GM12878 (cell line): Measurements from ENCODE around the gene GNLY. TPM values are rescaled to one million over a fixed set of nuclear protein-coding genes. Genes with fewer than 3 reads are reported as not detected.
A peak's percentile ranks its signal among the peaks of the same experiment; 100 is the strongest.

Experiments used
- ATAC-seq: fragments of 200-7000 bp; cut with Tn5 transposase; 3 replicates; pipeline ENCODE4 v1.9.1; 2020; ENCODE audit warnings: mild to moderate bottlenecking, moderate library complexity
- BruUV-seq: library from RNA; stranded (reverse); fragments of 400-500 nt; replicated peaks from 2 replicates; lab custom pipeline; 2021; lab: Mats Ljungman, UMichigan
- CTCF ChIA-PET: fragments of 300-600 bp; sonication (Branson Sonifier 250); formaldehyde crosslinking; extraction: SDS; loops from one replicate; lab custom pipeline; 2021; ENCODE audit warnings: inconsistent platforms; lab: Yijun Ruan, JAX
- POLR2A ChIA-PET: fragments of 350-600 bp; formaldehyde crosslinking; extraction: SDS; loops from one replicate; lab custom pipeline; 2021; ENCODE audit warnings: inconsistent platforms; lab: Charles Lee
- RAD21 ChIA-PET: fragments of 300-600 bp; sonication (Branson Sonifier 250); formaldehyde crosslinking; loops from one replicate; lab custom pipeline; 2023; ENCODE audit warnings: antibody characterized with exemption; ENCODE audit not compliant: unreplicated experiment; lab: Charles Lee
- SMC1A ChIA-PET: fragments of 300-600 bp; sonication (Branson Sonifier 250); formaldehyde crosslinking; loops from one replicate; lab custom pipeline; 2023; ENCODE audit not compliant: unreplicated experiment, uncharacterized antibody; lab: Charles Lee
- DNase-seq: peaks from one replicate; pipeline ENCODE4 v3.0.0-alpha.2; 2011; ENCODE audit warnings: low read depth, low spot score
- FAIRE-seq: peaks from 3 replicates; lab custom pipeline; 2011; peaks lifted over from hg19 to GRCh38; lab: Jason Lieb, UNC
- H2AFZ ChIP-seq: 2 replicates; pipeline ENCODE4 v1.6.0; 2011; ENCODE audit warnings: low read depth, low read length, control low read depth; ENCODE audit not compliant: control insufficient read depth
- H3K27ac ChIP-seq: 2 replicates; pipeline ENCODE4 v1.5.1; 2011; ENCODE audit warnings: control low read depth; ENCODE audit not compliant: control insufficient read depth, insufficient read depth
- H3K27me3 ChIP-seq, 2 experiments: replicated peaks in 1 of 2; 2 replicates each; pipeline versions ENCODE4 v1.6.0 to v1.6.1; 2011; ENCODE audit warnings: low read length in 1 of 2; ENCODE audit not compliant: control insufficient read depth in 2 of 2, insufficient read depth in 2 of 2
- H3K36me3 ChIP-seq, 2 experiments: 2 replicates each; pipeline ENCODE4 v1.5.1; 2011; ENCODE audit warnings: low read length in 1 of 2; ENCODE audit not compliant: control insufficient read depth in 2 of 2, insufficient read depth in 2 of 2
- H3K4me1 ChIP-seq: 2 replicates; pipeline ENCODE4 v1.6.1; 2011; ENCODE audit warnings: mild to moderate bottlenecking, low read length, moderate library complexity, mixed read lengths; ENCODE audit not compliant: control insufficient read depth, insufficient read depth
- H3K4me2 ChIP-seq: 2 replicates; pipeline ENCODE4 v1.6.0; 2011; ENCODE audit warnings: control low read depth; ENCODE audit not compliant: control insufficient read depth, insufficient read depth
- H3K4me3 ChIP-seq: fragments of 200-600 bp; sonication (generic); 2 replicates; pipeline ENCODE4 v1.5.1; 2016
- H3K79me2 ChIP-seq: 2 replicates; pipeline ENCODE4 v1.6.0; 2011; ENCODE audit warnings: low read length; ENCODE audit not compliant: control insufficient read depth, insufficient read depth
- H3K9ac ChIP-seq: 2 replicates; pipeline ENCODE4 v1.8.0; 2011; ENCODE audit warnings: low read length, control low read depth, mixed read lengths; ENCODE audit not compliant: control insufficient read depth, insufficient read depth
- H3K9me3 ChIP-seq: replicated peaks from 3 replicates; pipeline ENCODE4 v1.5.1; 2011; ENCODE audit warnings: mild to moderate bottlenecking, low read length; ENCODE audit not compliant: control insufficient read depth, insufficient read depth
- H4K20me1 ChIP-seq: 2 replicates; pipeline ENCODE4 v1.6.0; 2011; ENCODE audit not compliant: control insufficient read depth, insufficient read depth
- ASH2L ChIP-seq: fragments of 300-600, 200-600 bp; sonication (generic); IDR thresholded peaks from 2 replicates; pipeline ENCODE4 v1.6.1; 2017; ENCODE audit warnings: low read depth, mild to moderate bottlenecking, borderline replicate concordance
- GATAD2B ChIP-seq: fragments of 450-650 bp; conservative IDR thresholded peaks from 2 replicates; pipeline ENCODE4 v1.6.1; 2017; ENCODE audit warnings: low read depth, mild to moderate bottlenecking, moderate library complexity
- HDGF ChIP-seq: fragments of 450-650 bp; IDR thresholded peaks from 2 replicates; pipeline ENCODE4 v1.6.1; 2016; ENCODE audit warnings: antibody characterized with exemption
- IKZF2 ChIP-seq, 2 experiments: fragments of 450-650 bp; IDR thresholded peaks; 2 replicates each; pipeline ENCODE4 v1.6.1; 2017; ENCODE audit warnings: mild to moderate bottlenecking in 2 of 2, moderate library complexity in 2 of 2
- MTA2 ChIP-seq: fragments of 450-650 bp; IDR thresholded peaks from 2 replicates; pipeline ENCODE4 v1.6.1; 2016; ENCODE audit warnings: low read depth, mild to moderate bottlenecking, moderate library complexity
- MYB ChIP-seq: fragments of 150-350 bp; IDR thresholded peaks from 2 replicates; pipeline ENCODE4 v1.6.1; 2014; ENCODE audit warnings: mild to moderate bottlenecking, low read depth, low read length, borderline replicate concordance
- NBN ChIP-seq: fragments of 450-650 bp; IDR thresholded peaks from 2 replicates; pipeline ENCODE4 v1.6.1; 2016
- NR2F1 ChIP-seq: fragments of 450-650 bp; conservative IDR thresholded peaks from 2 replicates; pipeline ENCODE4 v1.6.1; 2017; ENCODE audit warnings: mild to moderate bottlenecking
- ZZZ3 ChIP-seq: IDR thresholded peaks from 2 replicates; pipeline ENCODE4 v1.6.1; 2011; ENCODE audit warnings: low read depth; ENCODE audit not compliant: control insufficient read depth, insufficient read length
- WGBS: methylation state at CpG from one replicate; pipeline ENCODE4 v1.1.6; 2016; ENCODE audit warnings: low lambda C conversion rate; ENCODE audit not compliant: insufficient replicate concordance, insufficient coverage; ENCODE audit errors: missing lambda C conversion rate; 5-methylcytosine and 5-hydroxymethylcytosine counted together
- in situ Hi-C: fragments of 300-500 bp; cut with MboI; formaldehyde crosslinking; loops from 9 replicates; pipeline ENCODE4 v1.14.3; 2018; ENCODE audit warnings: mixed read lengths
- intact Hi-C: fragments of 100-400 bp; cut with micrococcal nuclease; formaldehyde crosslinking; loops from one replicate; pipeline ENCODE4 v1.14.2; 2022; ENCODE audit not compliant: unreplicated experiment
- polyA plus RNA-seq, 11 experiments: library from polyadenylated mRNA; depleted of rRNA in 4 of 11; unstranded in 6 of 11; stranded (reverse) in 5 of 11; fragments of >200 nt; fragmentation: Nextera tagmentation in 4 of 11; fragmentation: Illumina TruSeq in 1 of 11; extraction: Ambion mirVana in 4 of 11; extraction: Trizol in 1 of 11; gene quantifications; 1 replicate in 1 of 11; 2 replicates in 10 of 11; pipeline versions ENCODE4 v1.2.1 to v1.2.3, GENCODE V29; 2011 to 2016; ENCODE audit warnings: inconsistent platforms in 2 of 11, missing spikeins in 2 of 11, low read depth in 1 of 11
- total RNA-seq, 4 experiments: library from RNA; depleted of rRNA in 3 of 4; stranded (reverse); fragments of >200 nt in 3 of 4; fragmentation: Illumina TruSeq in 1 of 4; extraction: Trizol in 1 of 4; gene quantifications; 2 replicates each; pipeline versions ENCODE4 v1.2.1 to v1.2.3, GENCODE V29; 2013 to 2021
- TF ChIP-seq, protein P1 (sequence below): fragments of 450-650 bp; IDR thresholded peaks from 2 replicates; pipeline ENCODE4 v1.6.1; 2017; ENCODE audit warnings: mild to moderate bottlenecking, moderate library complexity

Gene GNLY
- total and polyA plus RNA-seq, 10 of the 15 experiments (the other 5 are each of a cell fraction or from before 2014, with no cell fraction given): 0.18 to 0.42 TPM; not detected in 8

DNA sequence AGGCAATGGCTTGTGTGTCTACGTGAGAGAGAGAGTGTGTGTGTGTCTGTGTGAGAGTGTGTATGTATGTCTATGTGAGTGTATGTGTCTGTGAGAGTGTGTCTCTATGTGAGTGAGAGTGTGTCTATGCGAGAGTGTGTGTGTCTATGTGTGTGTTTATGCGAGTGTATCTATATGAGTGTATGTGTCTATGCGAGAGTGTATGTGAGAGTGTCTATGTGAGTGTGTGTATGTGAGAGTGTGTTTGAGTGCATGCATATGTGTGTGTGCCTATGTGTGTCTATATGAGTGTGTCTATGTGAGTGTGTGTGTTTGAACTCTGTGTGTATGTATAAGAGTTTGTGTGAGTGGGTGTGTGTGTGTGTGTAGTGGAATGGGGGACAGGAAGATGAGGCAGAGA is 9.8 kb upstream of the GNLY start:
- H3K9ac ChIP-seq: no peak overlapping the region

DNA sequence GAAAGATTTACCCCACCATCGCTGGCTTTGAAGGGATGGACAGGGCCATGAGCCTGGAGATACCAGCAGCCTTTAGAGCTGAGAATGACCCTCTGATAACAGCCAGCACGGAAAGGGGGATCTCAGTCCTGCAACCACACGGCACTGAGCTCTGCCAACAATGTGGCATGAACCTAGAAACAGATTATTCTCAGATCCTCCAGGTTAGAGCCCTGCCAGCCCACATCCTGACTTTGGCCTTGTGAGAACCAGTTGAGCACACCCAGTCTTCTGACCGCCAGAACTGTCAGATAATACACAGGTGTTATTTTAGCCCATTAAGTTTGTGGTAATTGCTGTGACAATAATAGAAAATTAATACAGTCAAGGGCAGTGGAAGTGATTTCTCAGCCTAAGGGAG is 9.4 kb upstream of the GNLY start:
- intact Hi-C loops: no loop called here
- no peak for FAIRE-seq
- ATAC-seq: peak; percentile 91
- CTCF ChIA-PET: interaction anchor here (1.0 to 9.3 kb wide), 3 partner anchors 22 to 397 kb away, joined by 3 to 194 read pairs (median 10); no protein-coding TSS in a partner anchor
- DNase-seq: peak; percentile 61
- in situ Hi-C loops: no loop called here
- TF ChIP-seq, protein P1, sequence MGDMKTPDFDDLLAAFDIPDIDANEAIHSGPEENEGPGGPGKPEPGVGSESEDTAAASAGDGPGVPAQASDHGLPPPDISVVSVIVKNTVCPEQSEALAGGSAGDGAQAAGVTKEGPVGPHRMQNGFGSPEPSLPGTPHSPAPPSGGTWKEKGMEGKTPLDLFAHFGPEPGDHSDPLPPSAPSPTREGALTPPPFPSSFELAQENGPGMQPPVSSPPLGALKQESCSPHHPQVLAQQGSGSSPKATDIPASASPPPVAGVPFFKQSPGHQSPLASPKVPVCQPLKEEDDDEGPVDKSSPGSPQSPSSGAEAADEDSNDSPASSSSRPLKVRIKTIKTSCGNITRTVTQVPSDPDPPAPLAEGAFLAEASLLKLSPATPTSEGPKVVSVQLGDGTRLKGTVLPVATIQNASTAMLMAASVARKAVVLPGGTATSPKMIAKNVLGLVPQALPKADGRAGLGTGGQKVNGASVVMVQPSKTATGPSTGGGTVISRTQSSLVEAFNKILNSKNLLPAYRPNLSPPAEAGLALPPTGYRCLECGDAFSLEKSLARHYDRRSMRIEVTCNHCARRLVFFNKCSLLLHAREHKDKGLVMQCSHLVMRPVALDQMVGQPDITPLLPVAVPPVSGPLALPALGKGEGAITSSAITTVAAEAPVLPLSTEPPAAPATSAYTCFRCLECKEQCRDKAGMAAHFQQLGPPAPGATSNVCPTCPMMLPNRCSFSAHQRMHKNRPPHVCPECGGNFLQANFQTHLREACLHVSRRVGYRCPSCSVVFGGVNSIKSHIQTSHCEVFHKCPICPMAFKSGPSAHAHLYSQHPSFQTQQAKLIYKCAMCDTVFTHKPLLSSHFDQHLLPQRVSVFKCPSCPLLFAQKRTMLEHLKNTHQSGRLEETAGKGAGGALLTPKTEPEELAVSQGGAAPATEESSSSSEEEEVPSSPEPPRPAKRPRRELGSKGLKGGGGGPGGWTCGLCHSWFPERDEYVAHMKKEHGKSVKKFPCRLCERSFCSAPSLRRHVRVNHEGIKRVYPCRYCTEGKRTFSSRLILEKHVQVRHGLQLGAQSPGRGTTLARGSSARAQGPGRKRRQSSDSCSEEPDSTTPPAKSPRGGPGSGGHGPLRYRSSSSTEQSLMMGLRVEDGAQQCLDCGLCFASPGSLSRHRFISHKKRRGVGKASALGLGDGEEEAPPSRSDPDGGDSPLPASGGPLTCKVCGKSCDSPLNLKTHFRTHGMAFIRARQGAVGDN: peak; percentile 51; the same call in 1 of the 2 replicates
- TF ChIP-seq MYB (no peak), ZZZ3 (no peak), MTA2 (peak; percentile 38; the same call in 1 of the 2 replicates), GATAD2B (peak; percentile 39; the same call in 1 of the 2 replicates), NR2F1 (0 out of 2 replicates have a peak, but pooled peaks have one; percentile 29), IKZF2 (IDR thresholded peaks at IDR 0.05) (0 out of 4 replicates have a peak, but pooled peaks of 1 of the 2 experiments have one; percentile 36)
- TF ChIP-seq, all 136 proteins: peak for 5
- no peaks in the 10 kb centered on the region for H3K79me2 ChIP-seq
- 34% methylated on average over 4 of the region's 4 CpGs for WGBS
- no peak overlapping the region for H3K9ac ChIP-seq
- no peaks in the 10 kb centered on the region for H4K20me1 ChIP-seq
- H3K4me2 ChIP-seq: no peak overlapping the region; the same call in 1 of the 2 replicates
- no peaks in the 10 kb centered on the region; the same call in 1 of the 2 replicates for H3K4me1 ChIP-seq
- ChIA-PET SMC1A (interaction anchor here (0.9 to 2.0 kb wide), 5 partner anchors 19 to 132 kb away, joined by 3 to 5 read pairs (median 4); no protein-coding TSS in a partner anchor), RAD21 (interaction anchor here (8.3 kb wide), 1 partner anchor 22 kb away, joined by 94 read pairs; no protein-coding TSS in a partner anchor), POLR2A (no interaction called here)
- no peak overlapping the region for H3K4me3 ChIP-seq
- H3K36me3 ChIP-seq: no peaks in the 10 kb centered on the region
- 0 out of 2 replicates have a peak overlapping the region, but pooled peaks have one; percentile 29 for H2AFZ ChIP-seq
- H3K27ac ChIP-seq: no peak overlapping the region
- no peaks in the 10 kb centered on the region for H3K9me3 ChIP-seq
- BruUV-seq: no TSS peak
- no peaks in the 10 kb centered on the region for H3K27me3 ChIP-seq

More for the DNA sequence above, 9.8 kb upstream of the GNLY start:
- ChIA-PET CTCF (interaction anchor here (1.0 to 9.3 kb wide), 5 partner anchors 10 to 398 kb away, joined by 3 to 194 read pairs (median 6); no protein-coding TSS in a partner anchor), POLR2A (no interaction called here), RAD21 (interaction anchor here (8.3 kb wide), 1 partner anchor 22 kb away, joined by 94 read pairs; no protein-coding TSS in a partner anchor), SMC1A (interaction anchor here (0.9 to 2.0 kb wide), 6 partner anchors 20 to 256 kb away, joined by 3 to 9 read pairs (median 4); no protein-coding TSS in a partner anchor)
- no peaks in the 10 kb centered on the region for H3K36me3 ChIP-seq
- peak; percentile 50 for ATAC-seq
- no peak overlapping the region for H3K4me3 ChIP-seq
- 44% methylated on average over 4 of the region's 4 CpGs for WGBS
- no peak overlapping the region for H3K27ac ChIP-seq
- no peaks in the 10 kb centered on the region for H3K9me3 ChIP-seq
- no peaks in the 10 kb centered on the region for H3K27me3 ChIP-seq
- H3K4me2 ChIP-seq: no peak overlapping the region
- intact Hi-C loops: no loop called here
- H3K4me1 ChIP-seq: no peaks in the 10 kb centered on the region; the same call in 1 of the 2 replicates
- no peak overlapping the region for H2AFZ ChIP-seq
- in situ Hi-C loops: no loop called here
- TF ChIP-seq NBN (peak; percentile 43; the same call in 1 of the 2 replicates), ASH2L (no peak), HDGF (peak; percentile 92)
- no peak for DNase-seq
- H3K79me2 ChIP-seq: no peaks in the 10 kb centered on the region
- BruUV-seq: no TSS peak
- FAIRE-seq: no peak
- no peaks in the 10 kb centered on the region for H4K20me1 ChIP-seq
